ENCODE measurements around the gene DENND4A.
"Not testable (repeated sequence)": the region's sequence is repeated elsewhere in the genome, so short reads cannot be mapped to it uniquely, and the experiment has no call there.

The DENND4A gene

DNA sequence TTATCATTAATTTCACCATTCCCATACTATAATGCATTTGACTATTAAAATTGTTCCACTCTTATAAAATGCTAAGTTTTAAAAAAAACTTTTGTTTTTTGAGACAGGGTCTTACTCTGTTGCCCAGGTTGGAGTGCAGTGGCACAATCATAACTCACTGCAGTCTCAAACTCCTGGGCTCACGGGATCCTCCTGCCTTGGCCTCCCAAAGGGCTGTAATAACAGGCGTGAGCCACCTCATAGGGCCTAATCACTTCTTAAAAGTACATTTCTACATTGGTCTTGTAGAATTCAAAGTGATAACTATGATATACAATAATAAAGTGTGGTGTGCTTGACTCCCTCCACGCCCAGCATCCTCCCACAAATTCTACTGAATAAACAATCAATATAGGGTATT, 3.0 kb downstream of the DENND4A start (continued):
- TF ChIP-seq GLIS3 (CRISPR knock-in tag; IDR thresholded peaks at IDR 0.05) (no peak), ZNF70 (CRISPR knock-in tag; IDR thresholded peaks at IDR 0.05) (no peak), TOX (CRISPR knock-in tag; IDR thresholded peaks at IDR 0.05; ENCODE audit: borderline replicate concordance) (no peak), ESRRG (CRISPR knock-in tag; IDR thresholded peaks at IDR 0.05) (no peak), ZFP3 (CRISPR knock-in tag; IDR thresholded peaks at IDR 0.05) (no peak)

GRCh38 chr15:65787260-65787659, 4.8 kb downstream of the DENND4A start:
- TF ChIP-seq CSDC2 (CRISPR knock-in tag; IDR thresholded peaks at IDR 0.05) = no peak
- no peak for TF ChIP-seq PPARA (CRISPR knock-in tag; IDR thresholded peaks at IDR 0.05; ENCODE audit: borderline replicate concordance)
- no peak for TF ChIP-seq OSR1 (CRISPR knock-in tag; IDR thresholded peaks at IDR 0.05)
- no peak for TF ChIP-seq ZNF565 (CRISPR knock-in tag; conservative IDR thresholded peaks at IDR 0.05; ENCODE audit: low read depth)
- no peak for TF ChIP-seq SNAI2 (CRISPR knock-in tag; IDR thresholded peaks at IDR 0.05)
- TF ChIP-seq ZNF8 (CRISPR knock-in tag; IDR thresholded peaks at IDR 0.05) = no peak
- TF ChIP-seq GLIS3 (CRISPR knock-in tag; IDR thresholded peaks at IDR 0.05) = no peak
- ATAC-seq = no peak

DNA sequence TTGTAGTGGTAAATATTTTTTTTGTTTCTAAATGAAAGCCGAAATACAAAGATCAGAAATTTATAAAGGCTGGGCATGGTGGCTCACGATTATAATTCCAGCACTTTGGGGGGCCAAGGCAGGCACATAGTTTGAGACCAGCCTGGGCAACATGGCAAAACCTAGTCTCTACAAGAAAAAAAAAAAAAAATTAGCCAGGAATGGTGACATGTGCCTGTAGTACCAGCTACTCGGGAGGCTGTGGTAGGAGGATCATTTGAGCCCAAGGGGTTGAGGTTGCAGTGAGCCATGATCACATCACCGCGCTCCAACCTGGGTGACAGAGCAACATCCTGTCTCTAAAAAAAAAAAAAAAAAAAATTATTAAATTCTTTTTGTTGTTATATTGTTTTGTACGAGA, 6.9 kb downstream of the DENND4A start:
- no peak for TF ChIP-seq POU6F1 (CRISPR knock-in tag; IDR thresholded peaks at IDR 0.05; ENCODE audit: borderline replicate concordance, low read depth)
- no peak for TF ChIP-seq ZFP3 (CRISPR knock-in tag; IDR thresholded peaks at IDR 0.05)
- TF ChIP-seq OSR1 (CRISPR knock-in tag; IDR thresholded peaks at IDR 0.05) = no peak
- no peak for ATAC-seq

DNA sequence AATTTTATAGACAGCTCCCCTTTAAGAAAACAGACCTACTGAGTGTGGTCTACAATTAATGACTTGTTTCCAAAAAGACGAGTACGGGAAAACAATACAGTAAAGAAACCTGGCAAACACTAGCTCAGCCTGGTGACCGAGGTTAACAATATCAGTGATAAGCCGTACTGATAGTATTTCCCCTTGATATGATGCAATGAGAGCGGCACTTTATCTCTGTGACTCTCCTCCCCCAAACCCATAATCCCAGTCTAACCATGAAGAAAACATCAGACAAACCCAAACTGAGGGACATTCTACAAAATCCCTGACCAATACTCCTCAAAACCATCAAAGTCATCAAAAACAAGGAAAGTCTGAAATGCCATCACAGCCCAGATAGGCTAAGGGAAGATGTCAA, 8.2 kb downstream of the DENND4A start:
- no peak for ATAC-seq
- TF ChIP-seq ZC3H10 (CRISPR knock-in tag; IDR thresholded peaks at IDR 0.05) = no peak
- no peak for TF ChIP-seq PPARA (CRISPR knock-in tag; IDR thresholded peaks at IDR 0.05; ENCODE audit: borderline replicate concordance)
- TF ChIP-seq RARB (CRISPR knock-in tag; IDR thresholded peaks at IDR 0.05) = no peak
- no peak for TF ChIP-seq SNAI2 (CRISPR knock-in tag; IDR thresholded peaks at IDR 0.05)
- no peak for TF ChIP-seq CSDC2 (CRISPR knock-in tag; IDR thresholded peaks at IDR 0.05)
- no peak for TF ChIP-seq OSR1 (CRISPR knock-in tag; IDR thresholded peaks at IDR 0.05)
- TF ChIP-seq ZNF8 (CRISPR knock-in tag; IDR thresholded peaks at IDR 0.05) = no peak
- no peak for TF ChIP-seq ZFP3 (CRISPR knock-in tag; IDR thresholded peaks at IDR 0.05)
- no peak for TF ChIP-seq TOX (CRISPR knock-in tag; IDR thresholded peaks at IDR 0.05; ENCODE audit: borderline replicate concordance)
- no peak for TF ChIP-seq TCF4 (CRISPR knock-in tag; IDR thresholded peaks at IDR 0.05; ENCODE audit: borderline replicate concordance)
- TF ChIP-seq ZNF565 (CRISPR knock-in tag; conservative IDR thresholded peaks at IDR 0.05; ENCODE audit: low read depth) = no peak
- no peak for TF ChIP-seq ZFP30 (CRISPR knock-in tag; IDR thresholded peaks at IDR 0.05)
- no peak for TF ChIP-seq ISL1 (CRISPR knock-in tag; IDR thresholded peaks at IDR 0.05)
- TF ChIP-seq BACH2 (CRISPR knock-in tag; IDR thresholded peaks at IDR 0.05; ENCODE audit: borderline replicate concordance) = no peak
- TF ChIP-seq ESRRG (CRISPR knock-in tag; IDR thresholded peaks at IDR 0.05) = no peak

DNA sequence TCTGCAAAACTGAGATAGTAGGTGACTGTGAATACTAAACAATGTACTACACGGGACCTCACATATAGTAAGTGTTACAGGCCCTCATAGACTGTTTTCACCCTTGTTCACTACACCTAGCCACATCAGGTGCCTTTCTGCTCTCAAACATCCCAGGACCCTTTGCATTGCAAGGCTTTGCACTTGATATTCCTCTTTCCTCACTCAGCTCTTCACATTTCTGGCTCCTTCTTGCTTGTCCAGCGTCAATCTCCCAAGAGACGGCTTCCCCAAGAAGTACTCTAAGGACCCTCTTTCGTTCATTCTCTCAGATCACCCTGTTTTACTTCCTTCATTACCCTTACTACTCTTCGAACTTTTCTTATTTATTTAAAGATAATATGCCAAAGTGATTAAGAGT, 10.0 kb downstream of the DENND4A start:
- no peak for ATAC-seq

GRCh38 chr15:65778701-65779100, 13.4 kb downstream of the DENND4A start:
- not testable (repeated sequence) for ATAC-seq

More for the DNA sequence above, 10.0 kb downstream of the DENND4A start:
- no peak for TF ChIP-seq OSR1 (CRISPR knock-in tag; IDR thresholded peaks at IDR 0.05)
- no peak for TF ChIP-seq ZFP30 (CRISPR knock-in tag; IDR thresholded peaks at IDR 0.05)
- TF ChIP-seq ZFP3 (CRISPR knock-in tag; IDR thresholded peaks at IDR 0.05) = no peak
- TF ChIP-seq POU6F1 (CRISPR knock-in tag; IDR thresholded peaks at IDR 0.05; ENCODE audit: borderline replicate concordance, low read depth) = no peak
- no peak for TF ChIP-seq TSHZ2 (CRISPR knock-in tag; IDR thresholded peaks at IDR 0.05)
- TF ChIP-seq, protein P1, sequence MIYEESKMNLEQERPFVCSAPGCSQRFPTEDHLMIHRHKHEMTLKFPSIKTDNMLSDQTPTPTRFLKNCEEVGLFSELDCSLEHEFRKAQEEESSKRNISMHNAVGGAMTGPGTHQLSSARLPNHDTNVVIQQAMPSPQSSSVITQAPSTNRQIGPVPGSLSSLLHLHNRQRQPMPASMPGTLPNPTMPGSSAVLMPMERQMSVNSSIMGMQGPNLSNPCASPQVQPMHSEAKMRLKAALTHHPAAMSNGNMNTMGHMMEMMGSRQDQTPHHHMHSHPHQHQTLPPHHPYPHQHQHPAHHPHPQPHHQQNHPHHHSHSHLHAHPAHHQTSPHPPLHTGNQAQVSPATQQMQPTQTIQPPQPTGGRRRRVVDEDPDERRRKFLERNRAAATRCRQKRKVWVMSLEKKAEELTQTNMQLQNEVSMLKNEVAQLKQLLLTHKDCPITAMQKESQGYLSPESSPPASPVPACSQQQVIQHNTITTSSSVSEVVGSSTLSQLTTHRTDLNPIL (CRISPR knock-in tag; IDR thresholded peaks at IDR 0.05; ENCODE audit: low read depth) = no peak
- no peak for TF ChIP-seq ZNF70 (CRISPR knock-in tag; IDR thresholded peaks at IDR 0.05)
- TF ChIP-seq ZC3H10 (CRISPR knock-in tag; IDR thresholded peaks at IDR 0.05) = no peak
- no peak for TF ChIP-seq PPARA (CRISPR knock-in tag; IDR thresholded peaks at IDR 0.05; ENCODE audit: borderline replicate concordance)
- no peak for TF ChIP-seq SNAI2 (CRISPR knock-in tag; IDR thresholded peaks at IDR 0.05)
- no peak for TF ChIP-seq TOX (CRISPR knock-in tag; IDR thresholded peaks at IDR 0.05; ENCODE audit: borderline replicate concordance)

All from SK-N-SH treated with all-trans-retinoic acid at 6 μM for 48 hours (cell line).